ENCODE results near the gene LTO1. TPM values are rescaled to one million over a fixed set of nuclear protein-coding genes. Genes with fewer than 3 reads are reported as not detected.

The LTO1 gene
- total and polyA plus RNA-seq, 8 donors = 18.0 to 45.3 (median 28.7) TPM

DNA sequence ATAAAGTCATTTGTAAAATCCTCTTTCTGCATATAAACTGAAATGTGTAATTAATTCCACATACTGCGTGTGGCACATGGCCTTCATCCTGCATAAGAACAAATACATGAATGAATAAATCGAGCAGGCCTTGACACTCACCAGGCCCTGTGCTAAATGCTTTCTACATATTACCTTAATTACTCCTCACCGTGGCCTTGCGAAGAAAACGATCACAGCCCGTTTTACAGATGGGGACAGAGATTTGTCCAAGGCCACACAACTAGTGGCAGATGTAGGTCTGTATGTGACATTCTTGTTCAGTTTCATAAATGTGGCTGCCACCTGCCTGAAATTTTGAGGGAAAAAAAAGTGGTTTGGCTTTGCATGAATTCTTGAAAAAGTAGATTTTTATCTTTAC is 40.0 kb downstream of the LTO1 start:
- Histone ChIP-seq H3K27ac (no peak overlapping the region), H3K4me3 (no peak overlapping the region), H3K4me1 (peaks cover 29 to 45% of the 10 kb centered on the region in 2 donors), H3K9me3 (peaks cover 0 to under 1% of the 10 kb centered on the region in 2 donors), H3K36me3 (no peaks in the 10 kb centered on the region), H3K27me3 (peaks cover 9 to 54% of the 10 kb centered on the region in 2 donors)
- intact Hi-C loops (cut with DNase I) = no loop called here
- no peak for ATAC-seq
- TF ChIP-seq, protein P1, sequence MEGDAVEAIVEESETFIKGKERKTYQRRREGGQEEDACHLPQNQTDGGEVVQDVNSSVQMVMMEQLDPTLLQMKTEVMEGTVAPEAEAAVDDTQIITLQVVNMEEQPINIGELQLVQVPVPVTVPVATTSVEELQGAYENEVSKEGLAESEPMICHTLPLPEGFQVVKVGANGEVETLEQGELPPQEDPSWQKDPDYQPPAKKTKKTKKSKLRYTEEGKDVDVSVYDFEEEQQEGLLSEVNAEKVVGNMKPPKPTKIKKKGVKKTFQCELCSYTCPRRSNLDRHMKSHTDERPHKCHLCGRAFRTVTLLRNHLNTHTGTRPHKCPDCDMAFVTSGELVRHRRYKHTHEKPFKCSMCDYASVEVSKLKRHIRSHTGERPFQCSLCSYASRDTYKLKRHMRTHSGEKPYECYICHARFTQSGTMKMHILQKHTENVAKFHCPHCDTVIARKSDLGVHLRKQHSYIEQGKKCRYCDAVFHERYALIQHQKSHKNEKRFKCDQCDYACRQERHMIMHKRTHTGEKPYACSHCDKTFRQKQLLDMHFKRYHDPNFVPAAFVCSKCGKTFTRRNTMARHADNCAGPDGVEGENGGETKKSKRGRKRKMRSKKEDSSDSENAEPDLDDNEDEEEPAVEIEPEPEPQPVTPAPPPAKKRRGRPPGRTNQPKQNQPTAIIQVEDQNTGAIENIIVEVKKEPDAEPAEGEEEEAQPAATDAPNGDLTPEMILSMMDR (IDR thresholded peaks at IDR 0.05) = no peak
- DNase-seq = no peak

DNA sequence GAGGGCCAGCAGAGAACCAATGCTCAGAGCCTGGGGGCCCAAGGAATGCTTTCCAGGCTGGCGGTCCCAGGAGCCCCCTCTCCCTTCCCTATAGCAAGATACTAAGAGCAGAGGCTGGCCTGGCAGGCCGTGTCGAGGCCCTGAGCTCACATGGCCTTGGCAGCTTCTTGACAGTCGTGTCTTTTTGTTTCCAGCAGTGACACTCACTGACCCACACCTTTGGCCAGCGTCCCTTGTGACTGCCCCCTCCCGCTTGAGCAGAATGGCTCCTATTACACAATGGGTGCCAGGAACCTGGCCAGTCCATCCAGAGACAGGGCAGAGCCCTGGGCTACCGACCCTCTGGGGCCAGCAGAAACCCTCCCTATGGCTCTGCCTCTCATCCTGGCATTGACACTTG is 40.6 kb downstream of the LTO1 start:
- intact Hi-C loops (cut with DNase I) = no loop called here

GRCh38 chr11:69634069-69634468 is 41.1 kb downstream of the LTO1 start:
- no peak overlapping the region for H3K27ac ChIP-seq
- peaks cover 6 to 43% of the 10 kb centered on the region in 2 donors for H3K27me3 ChIP-seq
- ATAC-seq = no peak
- H3K9me3 ChIP-seq = peaks cover 0 to 7% of the 10 kb centered on the region in 2 donors
- no peaks in the 10 kb centered on the region for H3K36me3 ChIP-seq
- H3K4me1 ChIP-seq = peaks cover 21 to 34% of the 10 kb centered on the region in 2 donors
- DNase-seq = no peak
- no peak overlapping the region for H3K4me3 ChIP-seq
- TF ChIP-seq, protein P1 (IDR thresholded peaks at IDR 0.05) = no peak
- intact Hi-C loops (cut with DNase I) = no loop called here

More for the DNA sequence above, 40.6 kb downstream of the LTO1 start:
- Histone ChIP-seq H3K4me3 (no peak overlapping the region), H3K27ac (no peak overlapping the region), H3K9me3 (peaks cover 0 to 7% of the 10 kb centered on the region in 2 donors), H3K4me1 (peaks cover 25 to 39% of the 10 kb centered on the region in 2 donors), H3K27me3 (peaks cover 6 to 48% of the 10 kb centered on the region in 2 donors), H3K36me3 (no peaks in the 10 kb centered on the region)
- ATAC-seq (no peak), DNase-seq (no peak)
- TF ChIP-seq, protein P1 (IDR thresholded peaks at IDR 0.05) = no peak

DNA sequence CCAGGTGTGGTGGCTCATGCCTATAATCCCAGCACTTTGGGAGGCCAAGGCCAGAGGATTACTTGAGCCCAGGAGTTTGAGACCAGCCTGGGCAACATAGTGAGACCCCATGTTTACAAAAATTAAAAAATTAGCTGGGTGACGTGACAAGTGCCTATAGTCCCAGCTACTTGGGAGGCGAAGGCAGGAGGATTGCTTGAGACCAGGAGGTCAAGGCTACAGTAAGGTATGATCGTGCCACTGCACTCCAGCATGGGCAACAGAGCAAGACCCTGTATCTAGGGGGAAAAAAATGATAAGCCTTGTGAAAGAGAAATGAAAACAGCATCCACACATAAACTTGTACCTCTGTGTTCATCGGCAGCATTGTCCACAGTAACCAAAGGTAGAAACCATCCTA is 42.3 kb downstream of the LTO1 start:
- Histone ChIP-seq H3K36me3 (no peaks in the 10 kb centered on the region), H3K4me1 (peaks cover 12 to 22% of the 10 kb centered on the region in 2 donors), H3K27ac (no peak overlapping the region), H3K27me3 (peaks cover under 1 to 31% of the 10 kb centered on the region in 2 donors), H3K9me3 (peaks cover 0 to 7% of the 10 kb centered on the region in 2 donors), H3K4me3 (no peak overlapping the region)
- DNase-seq (no peak), ATAC-seq (no peak)
- intact Hi-C loops (cut with DNase I) = no loop called here
- TF ChIP-seq, protein P1 (IDR thresholded peaks at IDR 0.05) = no peak

DNA sequence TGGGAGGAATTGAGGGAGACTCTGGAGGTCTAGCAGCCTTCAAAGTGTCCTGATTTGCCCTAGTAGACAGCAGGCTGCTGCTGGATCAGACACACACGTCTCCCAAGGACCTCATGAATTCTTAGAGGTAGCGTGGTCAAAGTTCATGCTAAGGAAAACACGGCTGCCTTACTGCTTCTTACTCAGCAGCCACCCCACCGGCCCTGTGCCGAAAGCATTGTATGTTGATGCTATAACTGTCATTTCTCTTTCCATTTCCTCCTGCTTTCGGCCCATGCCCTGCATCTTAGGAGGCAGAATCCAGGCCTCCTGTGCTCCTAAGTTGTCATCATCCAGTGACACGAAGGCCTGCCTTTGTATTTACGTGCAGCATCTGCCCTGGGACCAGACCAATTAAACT is 44.7 kb downstream of the LTO1 start:
- no peaks in the 10 kb centered on the region for H3K36me3 ChIP-seq
- ATAC-seq (no peak), DNase-seq (no peak)
- H3K27ac ChIP-seq = no peak overlapping the region
- no peak overlapping the region for H3K4me3 ChIP-seq
- TF ChIP-seq, protein P1 (IDR thresholded peaks at IDR 0.05) = no peak
- intact Hi-C loops (cut with DNase I) = no loop called here
- H3K4me1 ChIP-seq = no peaks in the 10 kb centered on the region
- H3K9me3 ChIP-seq = peaks cover 0 to 7% of the 10 kb centered on the region in 2 donors
- peaks cover 0 to 6% of the 10 kb centered on the region in 2 donors for H3K27me3 ChIP-seq

Measured in left lung (tissue), 10 donors.